C4-2B (cell line): ENCODE measurements around the gene DNAJC17.

Experiments used
- ZFX ChIP-seq: fragments of 450-650 bp; IDR thresholded peaks from 2 replicates; pipeline ENCODE4 v1.6.1; 2017
- TF ChIP-seq, protein P1 (sequence below): fragments of 450-650 bp; conservative IDR thresholded peaks from 2 replicates; pipeline ENCODE4 v1.5.1; 2017; ENCODE audit warnings: mild to moderate bottlenecking

DNA sequence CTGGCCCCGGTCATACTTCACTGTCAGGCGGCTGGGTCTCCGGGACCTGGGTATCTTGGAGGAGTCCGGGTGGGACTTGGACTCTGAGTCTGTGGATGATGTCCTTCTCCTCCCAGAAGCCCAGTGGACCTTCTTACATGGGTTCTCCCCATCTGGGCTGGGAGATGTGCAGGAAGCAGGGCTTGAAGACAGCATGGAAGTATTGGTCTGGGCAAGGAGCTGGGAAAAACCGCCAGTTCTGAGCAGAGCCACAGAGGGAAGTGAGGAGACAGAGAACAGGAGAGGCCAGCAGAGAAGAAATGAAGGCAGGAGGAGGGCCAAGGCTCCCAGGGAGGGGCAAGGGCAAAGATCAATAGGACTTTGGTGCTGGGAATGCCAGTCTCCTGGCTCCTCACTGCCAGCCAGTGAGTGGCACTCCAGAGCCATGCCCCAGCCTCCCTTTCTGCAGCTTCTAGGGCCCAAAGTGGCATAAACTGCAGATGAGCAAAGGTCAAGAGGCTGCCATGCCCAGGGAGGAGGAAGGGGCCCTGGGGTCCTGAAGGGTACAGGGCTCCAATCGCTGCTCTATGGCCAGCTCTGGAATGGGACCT, 21.3 kb upstream of the DNAJC17 start, which contains the start of gene PPP1R14D:
- TF ChIP-seq, protein P1, sequence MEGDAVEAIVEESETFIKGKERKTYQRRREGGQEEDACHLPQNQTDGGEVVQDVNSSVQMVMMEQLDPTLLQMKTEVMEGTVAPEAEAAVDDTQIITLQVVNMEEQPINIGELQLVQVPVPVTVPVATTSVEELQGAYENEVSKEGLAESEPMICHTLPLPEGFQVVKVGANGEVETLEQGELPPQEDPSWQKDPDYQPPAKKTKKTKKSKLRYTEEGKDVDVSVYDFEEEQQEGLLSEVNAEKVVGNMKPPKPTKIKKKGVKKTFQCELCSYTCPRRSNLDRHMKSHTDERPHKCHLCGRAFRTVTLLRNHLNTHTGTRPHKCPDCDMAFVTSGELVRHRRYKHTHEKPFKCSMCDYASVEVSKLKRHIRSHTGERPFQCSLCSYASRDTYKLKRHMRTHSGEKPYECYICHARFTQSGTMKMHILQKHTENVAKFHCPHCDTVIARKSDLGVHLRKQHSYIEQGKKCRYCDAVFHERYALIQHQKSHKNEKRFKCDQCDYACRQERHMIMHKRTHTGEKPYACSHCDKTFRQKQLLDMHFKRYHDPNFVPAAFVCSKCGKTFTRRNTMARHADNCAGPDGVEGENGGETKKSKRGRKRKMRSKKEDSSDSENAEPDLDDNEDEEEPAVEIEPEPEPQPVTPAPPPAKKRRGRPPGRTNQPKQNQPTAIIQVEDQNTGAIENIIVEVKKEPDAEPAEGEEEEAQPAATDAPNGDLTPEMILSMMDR: no peak
- TF ChIP-seq ZFX: no peak
